Fibroblast of skin of left biceps (primary cell): ENCODE data around the gene PLCB2.

Source experiments
- DNase-seq, 2 experiments: peaks; one replicate each; pipeline ENCODE4 v3.0.0-alpha.2; 2013; ENCODE audit warnings: low read depth in 2 of 2

Gene PLCB2

GRCh38 chr15:40286061-40286532 lies 21.6 kb downstream of the PLCB2 start:
- DNase-seq = no peak

GRCh38 chr15:40285554-40286011 lies 22.2 kb downstream of the PLCB2 start:
- no peak for DNase-seq

GRCh38 chr15:40285151-40285550 lies 22.6 kb downstream of the PLCB2 start:
- no peak for DNase-seq

GRCh38 chr15:40283615-40284300 lies 24.0 kb downstream of the PLCB2 start:
- DNase-seq = no peak

GRCh38 chr15:40282869-40283614 lies 24.7 kb downstream of the PLCB2 start, which contains the start of gene ANKRD63:
Gene ANKRD63, minus strand, starts transcription at chr15:40283064. Its CDS starts 478 bp downstream, at chr15:40282586.
- DNase-seq = no peak

- no peak for DNase-seq
These were observed 25.4 kb downstream of the PLCB2 start for GRCh38 chr15:40282147-40282868.

GRCh38 chr15:40281801-40282146 lies 26.0 kb downstream of the PLCB2 start:
- DNase-seq = no peak

GRCh38 chr15:40281057-40281800 lies 26.5 kb downstream of the PLCB2 start:
- no peak for DNase-seq

GRCh38 chr15:40280260-40281056 lies 27.3 kb downstream of the PLCB2 start:
- no peak for DNase-seq

GRCh38 chr15:40279437-40280141 lies 28.1 kb downstream of the PLCB2 start:
- no peak for DNase-seq

- no peak for DNase-seq
These were observed 29.7 kb downstream of the PLCB2 start for GRCh38 chr15:40278026-40278425.

GRCh38 chr15:40277471-40277870 lies 30.3 kb downstream of the PLCB2 start:
- DNase-seq = no peak

- DNase-seq = no peak
These were observed 30.8 kb downstream of the PLCB2 start for GRCh38 chr15:40276927-40277326.

GRCh38 chr15:40275954-40276353 lies 31.8 kb downstream of the PLCB2 start:
- no peak for DNase-seq

GRCh38 chr15:40275523-40275922 lies 32.2 kb downstream of the PLCB2 start:
- DNase-seq = no peak

- peak; percentile 33 to 38 for DNase-seq
These were observed 33.1 kb downstream of the PLCB2 start for GRCh38 chr15:40274350-40275274.

- no peak for DNase-seq
These were observed 34.3 kb downstream of the PLCB2 start for GRCh38 chr15:40273428-40273827.

- no peak for DNase-seq
These were observed 35.2 kb downstream of the PLCB2 start for GRCh38 chr15:40272485-40273056.
